MV-4-11 (cell line): ENCODE measurements around the gene BPTF.
"Not testable (repeated sequence)": the region's sequence is repeated elsewhere in the genome, so short reads cannot be mapped to it uniquely, and the experiment has no call there.

Source experiments
- DNase-seq: peaks from one replicate; lab custom pipeline; 2025; lab: John Stamatoyannopoulos, UW

The BPTF gene

GRCh38 chr17:67834634-67835033 is 9.3 kb downstream of the BPTF start:
- no peak for DNase-seq

- no peak for DNase-seq
Observed at GRCh38 chr17:67836205-67836987, 11.1 kb downstream of the BPTF start.

GRCh38 chr17:67837965-67838364 is 12.7 kb downstream of the BPTF start:
- no peak for DNase-seq

- no peak for DNase-seq
Observed at GRCh38 chr17:67838538-67838937, 13.2 kb downstream of the BPTF start.

- no peak for DNase-seq
Observed at GRCh38 chr17:67841992-67842391, 16.7 kb downstream of the BPTF start.

GRCh38 chr17:67842648-67843047 is 17.3 kb downstream of the BPTF start:
- DNase-seq, result no peak

- no peak for DNase-seq
Observed at GRCh38 chr17:67845374-67845773, 20.1 kb downstream of the BPTF start.

GRCh38 chr17:67848189-67848588 is 22.9 kb downstream of the BPTF start:
- DNase-seq, result not testable (repeated sequence)

GRCh38 chr17:67848846-67849245 is 23.5 kb downstream of the BPTF start:
- peak; percentile 47 for DNase-seq

- no peak for DNase-seq
Observed at GRCh38 chr17:67850991-67851631, 25.8 kb downstream of the BPTF start.

- no peak for DNase-seq
Observed at GRCh38 chr17:67853703-67854102, 28.4 kb downstream of the BPTF start.

- DNase-seq, result no peak
Observed at GRCh38 chr17:67854378-67854777, 29.1 kb downstream of the BPTF start.

- peak; percentile 60 for DNase-seq
Observed at GRCh38 chr17:67855504-67856324, 30.4 kb downstream of the BPTF start.

GRCh38 chr17:67856402-67856801 is 31.1 kb downstream of the BPTF start:
- not testable (repeated sequence) for DNase-seq

- DNase-seq, result no peak
Observed at GRCh38 chr17:67862614-67863217, 37.4 kb downstream of the BPTF start.

GRCh38 chr17:67863624-67864247 is 38.4 kb downstream of the BPTF start:
- no peak for DNase-seq

- DNase-seq, result peak; percentile 19
Observed at GRCh38 chr17:67865438-67865837, 40.1 kb downstream of the BPTF start.

- DNase-seq, result no peak
Observed at GRCh38 chr17:67867591-67867990, 42.3 kb downstream of the BPTF start.

- no peak for DNase-seq
Observed at GRCh38 chr17:67868176-67868575, 42.9 kb downstream of the BPTF start.

- no peak for DNase-seq
Observed at GRCh38 chr17:67879662-67880061, 54.4 kb downstream of the BPTF start.

GRCh38 chr17:67881083-67881482 is 55.8 kb downstream of the BPTF start:
- no peak for DNase-seq

GRCh38 chr17:67884741-67885140 is 59.4 kb downstream of the BPTF start:
- DNase-seq, result no peak
